MM.1S (cell line): ENCODE measurements around the gene CTBP1.

ENCODE experiments used
- CTCF ChIP-seq: fragments of 300-600 bp; sonication (generic); IDR thresholded peaks from 2 replicates; pipeline ENCODE4 v1.5.1; 2016; ENCODE audit warnings: antibody characterized with exemption, low read length, mixed read lengths
- EZH2 ChIP-seq: fragments of 300-600 bp; sonication (generic); optimal IDR thresholded peaks from 2 replicates; pipeline ENCODE3; 2017; ENCODE audit warnings: low read depth, mild to moderate bottlenecking, antibody characterized with exemption, low read length, mixed read lengths
- EZH2phosphoT487 ChIP-seq: fragments of 300-600 bp; sonication (generic); IDR thresholded peaks from 2 replicates; pipeline ENCODE4 v1.6.1; 2018; ENCODE audit warnings: antibody characterized with exemption, low read length

GRCh38 chr4:1277667-1278665, 29.0 kb upstream of the CTBP1 start:
- no peak for TF ChIP-seq CTCF
- TF ChIP-seq EZH2: no peak
- no peak for TF ChIP-seq EZH2phosphoT487
